T47D (cell line): ENCODE data around the gene OSGEP.

Experiments used
- DNase-seq, 2 experiments: peaks; one replicate each; pipeline versions ENCODE4 v3.0.0 to v3.0.0-alpha.2; 2011 to 2012; ENCODE audit warnings: low read depth in 1 of 2, low spot score in 1 of 2
- JUND ChIP-seq: IDR thresholded peaks from 2 replicates; pipeline ENCODE4 v1.6.1; 2012; ENCODE audit warnings: low read depth
- in situ Hi-C: cut with HindIII; loops from 2 replicates; pipeline ENCODE4 v1.10.0; 2016; ENCODE audit warnings: low sequenced_read_pairs, low pct_unique_long_range_greater_than_20kb

The OSGEP gene

DNA sequence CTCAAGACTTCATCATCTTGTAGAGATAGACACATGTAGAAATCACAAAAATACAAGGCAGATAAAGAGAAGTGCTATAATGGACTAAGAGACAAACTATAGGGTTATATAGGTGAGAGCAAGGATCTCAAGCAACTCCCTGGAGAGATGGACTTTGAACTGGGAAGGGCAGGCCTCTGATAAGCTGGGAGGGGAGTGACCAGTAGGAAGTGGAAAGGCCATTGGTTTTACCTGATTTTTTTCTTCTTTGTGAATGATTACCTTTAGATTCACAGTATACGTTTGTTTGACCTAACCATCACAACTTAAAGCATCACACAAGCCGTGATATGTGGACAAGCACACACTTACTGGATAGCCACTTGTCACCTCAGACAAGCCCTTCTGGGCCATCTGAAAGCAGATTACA, 36.1 kb downstream of the OSGEP start:
- no peak for TF ChIP-seq JUND
- in situ Hi-C loops = no loop called here
- no peak for DNase-seq

DNA sequence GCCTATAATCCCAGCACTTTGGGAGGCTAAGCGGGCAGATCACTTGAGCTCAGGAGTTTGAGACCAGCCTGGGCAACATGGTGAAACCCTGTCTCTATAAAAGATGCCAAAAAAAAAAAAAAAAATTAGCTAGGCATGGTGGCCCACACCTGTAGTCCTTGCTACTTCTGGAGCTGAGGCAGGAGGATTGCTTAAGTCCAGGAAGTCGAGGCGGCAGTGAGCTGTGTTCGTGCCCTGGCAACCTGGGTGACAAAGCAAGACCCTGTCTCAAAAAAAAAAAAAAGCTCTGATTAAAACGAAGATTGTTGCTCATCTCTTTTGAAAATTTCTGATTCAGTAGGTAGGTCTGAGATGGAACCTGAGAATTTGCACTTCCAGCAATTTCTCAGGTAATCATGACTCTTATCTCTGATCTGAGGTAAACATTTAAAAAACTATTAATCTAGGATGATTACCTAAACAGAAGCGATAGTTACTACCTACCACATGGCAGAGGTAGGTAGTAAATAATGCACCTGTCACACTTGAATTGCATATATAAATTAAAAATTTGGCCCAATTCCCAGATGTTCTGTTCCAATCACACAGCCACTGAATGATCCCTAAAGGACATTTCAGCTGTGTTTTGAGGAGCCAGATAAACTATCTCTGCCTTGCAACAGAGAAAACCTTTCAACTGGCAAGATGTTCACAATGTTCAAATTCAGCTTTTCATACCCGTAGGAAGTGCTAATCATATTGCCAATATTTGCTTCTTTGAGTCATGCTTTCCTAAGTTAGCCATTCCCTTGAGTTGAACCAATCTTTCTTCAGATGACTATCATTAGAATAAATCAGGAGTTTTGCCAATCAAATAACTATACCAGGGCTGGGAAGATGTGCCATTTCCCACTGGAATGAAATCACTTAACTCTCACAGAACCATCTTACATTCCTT, 37.1 kb downstream of the OSGEP start:
- in situ Hi-C loops = no loop called here
- no peak for DNase-seq
- TF ChIP-seq JUND = no peak

DNA sequence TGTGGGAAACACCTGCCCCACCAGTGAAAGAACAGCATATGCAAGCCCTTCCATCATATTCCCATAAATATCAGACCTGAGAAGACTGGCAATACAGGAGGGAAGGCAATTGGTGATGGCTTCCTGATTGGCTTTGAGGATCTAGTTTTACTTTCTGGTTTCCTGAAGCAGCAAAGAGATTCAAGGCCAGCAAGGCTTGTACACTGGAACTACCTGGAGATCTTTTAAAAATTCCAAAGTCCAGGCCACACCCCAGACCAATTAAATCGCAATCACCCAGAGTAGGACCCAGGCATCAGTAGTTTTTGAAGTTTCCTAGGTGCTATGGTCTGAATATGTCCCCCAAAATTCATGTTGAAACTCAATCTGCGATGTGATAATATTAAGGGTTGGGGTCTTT, 38.4 kb downstream of the OSGEP start:
- TF ChIP-seq JUND = no peak
- in situ Hi-C loops = no loop called here
- no peak for DNase-seq

DNA sequence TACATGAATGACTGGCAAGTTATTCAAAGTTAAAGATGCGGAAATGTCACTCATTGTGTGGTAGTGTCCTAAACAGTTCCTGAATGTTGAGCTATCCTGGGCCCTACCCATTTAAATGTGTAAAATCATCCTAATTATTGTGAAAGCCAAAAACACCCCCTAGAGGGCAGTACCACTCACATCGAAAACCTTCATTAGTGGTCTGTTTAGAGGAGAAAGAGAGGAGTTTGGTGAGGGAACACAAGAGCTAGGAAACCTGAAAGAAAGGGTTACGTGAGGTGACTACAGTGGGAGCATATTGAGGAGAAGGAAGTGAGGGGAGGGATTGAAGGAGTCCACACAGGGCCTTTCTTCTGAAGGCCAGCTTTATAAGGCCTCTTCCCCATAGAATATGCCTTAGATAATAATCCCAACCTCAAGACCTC, 38.8 kb downstream of the OSGEP start:
- TF ChIP-seq JUND = no peak
- DNase-seq = peak in 1 of 2 experiments; percentile 55
- in situ Hi-C loops = no loop called here

DNA sequence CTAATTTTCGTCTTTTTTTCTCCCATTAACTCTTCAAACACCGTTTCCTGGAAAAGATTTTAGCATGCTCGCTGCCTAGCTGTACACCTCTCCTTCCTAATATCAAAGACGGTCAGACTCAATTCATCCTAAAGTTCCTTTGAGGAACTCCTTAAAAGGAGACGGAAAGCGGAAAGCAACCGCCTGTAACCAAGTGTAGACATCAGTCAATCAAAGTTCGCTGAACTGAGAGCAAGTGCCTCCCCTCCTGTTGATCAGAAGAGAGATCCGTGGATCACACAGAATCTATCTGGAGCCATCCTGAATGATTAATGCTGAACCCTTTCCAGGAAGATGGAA, 40.9 kb downstream of the OSGEP start:
- peak in 1 of 2 experiments; percentile 24 for DNase-seq
- TF ChIP-seq JUND = no peak
- in situ Hi-C loops = no loop called here

DNA sequence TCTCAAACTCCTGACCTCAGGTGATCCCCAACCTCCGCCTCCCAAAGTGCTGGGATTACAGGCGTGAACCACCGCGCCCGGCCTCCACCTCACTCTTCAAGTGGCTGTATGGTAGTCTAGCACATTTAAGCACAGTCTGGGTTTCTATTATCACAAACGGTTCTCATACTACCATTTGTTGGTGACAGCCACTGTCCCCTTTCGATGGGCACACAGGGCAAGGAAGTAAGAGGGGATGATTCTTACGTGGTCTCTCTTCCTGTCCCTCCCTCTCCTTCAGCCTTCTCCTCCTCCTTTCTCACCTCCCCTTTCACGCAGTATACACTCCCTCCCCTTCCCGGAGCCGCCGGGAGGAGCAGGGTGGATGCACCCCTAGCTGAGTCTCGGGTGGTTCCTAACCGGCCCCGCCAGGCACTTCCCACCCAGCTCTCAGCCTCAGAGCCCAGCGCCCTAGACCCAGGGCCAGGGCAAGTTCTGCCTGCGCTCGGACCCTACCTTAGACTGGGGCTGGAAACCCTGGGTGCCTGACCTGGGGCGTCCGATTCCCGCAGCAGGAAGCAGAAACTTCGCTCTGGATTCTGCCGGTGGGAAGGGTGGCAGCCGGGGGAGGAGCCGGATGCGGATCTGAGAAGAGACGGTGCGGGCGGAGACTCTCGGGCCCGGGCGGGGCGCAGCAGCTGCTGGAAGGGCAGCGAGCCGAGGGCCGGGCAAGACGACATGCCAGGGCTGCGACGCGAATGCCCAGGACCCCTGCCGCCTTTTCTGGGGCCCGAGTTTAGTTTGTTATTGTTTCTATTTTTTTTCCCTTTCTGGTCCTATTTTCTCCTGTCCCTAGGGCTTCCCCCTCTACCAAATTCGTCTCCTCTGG, 41.5 kb downstream of the OSGEP start, which contains the start of gene TEP1:
Gene TEP1 (minus strand): TSS at position 626 of the 868 bp plus-strand sequence. CDS start 5,062 bp downstream, outside the sequence.
- peak; percentile 49 to 85 for DNase-seq
- in situ Hi-C loops = no loop called here
- no peak for TF ChIP-seq JUND

DNA sequence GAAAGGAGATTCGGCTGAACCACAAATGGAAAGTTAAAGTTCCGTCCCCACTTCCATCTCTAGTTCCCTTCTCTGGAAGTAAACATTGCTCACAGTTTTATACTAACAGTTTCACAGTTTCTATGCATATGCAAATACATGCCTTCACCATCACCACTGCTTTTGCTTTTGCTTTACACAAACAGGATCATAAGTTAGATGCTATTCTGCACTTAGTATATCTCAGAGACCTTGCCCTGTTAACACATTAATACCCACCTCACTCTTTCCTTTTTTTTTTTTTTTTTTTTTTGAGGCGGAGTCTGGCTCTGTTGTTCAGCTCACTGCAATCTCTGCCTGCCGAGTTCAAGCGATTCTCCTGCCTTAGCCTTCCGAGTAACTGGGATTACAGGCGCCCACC, 42.2 kb downstream of the OSGEP start:
- TF ChIP-seq JUND = no peak
- in situ Hi-C loops = no loop called here
- no peak for DNase-seq

DNA sequence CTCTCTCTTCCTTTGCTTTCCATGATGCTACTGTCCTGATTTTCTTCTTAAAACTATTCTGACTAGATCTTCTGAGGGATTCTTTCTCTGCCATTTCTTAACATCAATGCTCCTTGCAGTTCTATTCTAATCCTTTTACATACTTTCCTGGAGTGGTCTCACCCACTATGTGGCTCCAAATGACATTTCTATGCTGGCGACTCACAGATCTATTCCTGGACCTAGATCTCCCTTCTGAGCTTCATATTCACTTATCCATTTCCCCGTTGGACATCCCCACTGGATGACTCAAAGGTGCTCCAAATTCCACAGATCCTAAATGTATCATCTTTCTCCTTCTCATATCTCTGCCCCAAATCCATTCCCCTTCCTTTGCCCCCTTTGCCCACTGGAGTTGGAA, 45.4 kb downstream of the OSGEP start:
- TF ChIP-seq JUND = no peak
- no peak for DNase-seq
- in situ Hi-C loops = no loop called here

DNA sequence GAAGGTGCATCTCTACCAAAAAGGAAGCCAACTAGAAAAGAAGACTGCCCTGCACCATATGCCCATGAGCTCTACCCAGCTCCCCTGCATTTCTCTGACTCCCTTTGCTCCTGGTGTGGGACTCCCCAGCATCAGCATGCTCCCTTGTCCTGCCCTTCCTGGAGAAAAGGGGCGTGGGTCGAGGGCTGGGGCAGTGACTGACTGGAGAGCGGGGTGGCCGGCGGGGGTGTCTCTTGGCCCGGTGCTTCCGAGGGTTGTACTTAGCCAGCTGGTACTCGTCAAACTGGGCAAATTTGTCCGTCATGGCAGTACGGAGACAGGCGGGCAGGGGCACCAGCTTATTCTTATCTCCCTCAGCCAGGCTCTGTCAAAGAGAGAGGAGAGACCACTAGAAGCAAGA, 51.1 kb downstream of the OSGEP start:
- TF ChIP-seq JUND = no peak
- DNase-seq = no peak
- in situ Hi-C loops = no loop called here

DNA sequence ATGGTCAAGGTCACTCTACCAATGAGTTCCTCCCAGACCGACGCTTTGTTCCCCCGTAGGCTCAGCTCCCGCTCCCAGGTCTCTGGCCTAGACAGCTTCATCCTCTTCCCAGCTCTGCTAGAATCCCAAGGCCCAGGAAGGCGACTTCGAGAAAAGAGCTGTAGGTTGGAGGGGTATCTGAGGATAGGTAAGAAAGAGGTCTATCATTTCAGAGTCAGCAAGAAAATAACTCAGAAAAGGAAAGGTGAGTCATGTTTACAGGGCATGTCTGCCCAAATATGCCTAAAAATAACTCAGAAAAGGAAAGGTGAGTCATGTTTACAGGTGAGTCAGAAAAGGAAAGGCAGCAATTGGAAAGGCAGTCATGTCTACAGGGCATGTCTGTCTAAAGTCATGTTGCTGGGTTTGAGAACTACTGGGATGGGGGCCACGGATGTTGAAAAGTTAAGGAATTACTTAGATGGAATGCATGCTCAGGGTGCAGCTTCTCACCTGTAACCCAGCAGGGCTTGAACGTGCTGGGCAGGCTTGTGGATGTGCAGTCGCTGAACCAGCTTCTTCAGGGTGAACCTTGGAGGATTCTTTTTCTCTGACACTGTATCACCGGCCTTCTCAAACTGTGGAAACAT, 53.5 kb downstream of the OSGEP start:
- TF ChIP-seq JUND = no peak
- in situ Hi-C loops = no loop called here
- no peak for DNase-seq

DNA sequence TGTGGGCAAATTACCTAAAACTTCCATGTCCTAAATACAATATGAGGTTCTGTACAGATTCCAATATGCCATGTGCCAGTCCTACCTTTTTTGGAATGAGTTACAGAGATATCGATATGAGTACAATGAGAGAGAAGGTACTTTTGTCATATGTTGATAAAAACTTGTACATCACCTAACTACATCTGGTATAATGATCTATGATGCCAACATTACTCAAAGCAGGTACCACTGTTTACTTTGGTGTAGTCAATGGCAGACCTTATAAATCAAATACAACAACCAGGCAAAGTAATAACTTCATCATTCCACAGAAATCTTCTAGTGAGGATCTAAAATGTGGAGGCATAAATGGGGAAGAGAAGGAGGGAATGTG, 54.0 kb downstream of the OSGEP start:
- no peak for TF ChIP-seq JUND
- DNase-seq = no peak
- in situ Hi-C loops = no loop called here

DNA sequence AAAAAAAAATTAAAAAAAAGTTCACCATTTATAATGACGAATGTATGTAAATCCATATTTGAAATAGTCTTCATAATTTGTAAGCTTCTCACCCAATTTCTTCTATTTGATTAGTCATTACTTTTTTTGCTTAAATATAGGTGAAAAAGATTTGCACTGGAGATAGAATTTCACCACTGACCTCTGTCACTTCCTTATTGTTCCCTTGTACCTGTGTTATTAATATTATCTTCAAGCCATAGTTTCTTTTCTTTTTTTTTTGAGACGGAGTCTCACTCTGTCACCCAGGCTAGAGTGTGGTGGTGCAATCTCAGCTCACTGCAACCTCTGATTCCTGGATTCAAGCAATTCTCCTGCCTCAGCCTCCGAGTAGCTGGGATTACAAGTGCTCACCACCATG, 57.1 kb downstream of the OSGEP start:
- no peak for DNase-seq
- in situ Hi-C loops = no loop called here
- no peak for TF ChIP-seq JUND
